ENCODE measurements around the gene SIK3. TPM values are rescaled to one million over a fixed set of nuclear protein-coding genes. Genes with fewer than 3 reads are reported as not detected.
A peak's percentile ranks its signal among the peaks of the same experiment; 100 is the strongest.
"Not testable (repeated sequence)": the region's sequence is repeated elsewhere in the genome, so short reads cannot be mapped to it uniquely, and the experiment has no call there.

SIK3 gene
- total RNA-seq, result 49.9 and 54.2 TPM in 2 replicates

GRCh38 chr11:117098269-117099232 lies at the start of gene SIK3:
SIK3 (minus strand) TSS chr11:117098428; CDS start chr11:117098415, 13 bp downstream.
- Mint-ChIP-seq H3K27me3 (ENCODE audit: insufficient read depth) (peaks cover 3% of the 10 kb centered on the region), H3K4me1 (ENCODE audit: low read depth) (peaks cover 50% of the 10 kb centered on the region), H3K9me3 (no peaks in the 10 kb centered on the region), H3K4me3 (peak within 1 kb of the TSS; percentile 100), H3K27ac (peak within 1 kb of the TSS; percentile 99), H3K36me3 (ENCODE audit: low read depth) (peaks cover 7% of the 10 kb centered on the region)
- peak; percentile 90 for DNase-seq (ENCODE audit: low spot score)
- intact Hi-C loops (cut with micrococcal nuclease), result loop anchor here (1.0 to 2.0 kb wide), 2 partner anchors 167 to 326 kb away; partner anchors contain the start of gene BUD13

DNA sequence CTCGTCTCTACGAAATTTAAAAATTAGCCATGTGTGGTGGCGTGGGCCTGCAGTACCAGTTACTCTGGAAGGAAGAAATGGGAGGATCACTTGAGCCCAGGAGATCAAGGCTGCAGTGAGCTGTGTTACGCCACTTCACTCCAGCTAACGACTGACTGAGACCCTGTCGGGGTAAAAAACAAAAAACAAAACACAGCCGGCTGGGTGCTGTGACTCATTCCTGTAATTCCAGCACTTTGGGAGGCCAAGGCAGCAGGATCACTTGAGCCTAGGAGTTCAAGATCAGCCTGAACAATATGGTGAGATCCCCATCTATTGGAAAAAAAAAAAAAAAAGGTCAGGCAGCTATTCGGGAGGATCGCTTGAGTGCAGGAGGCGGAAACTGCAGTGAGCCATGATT lies 48.3 kb upstream of the SIK3 start:
- Mint-ChIP-seq H3K4me1 (ENCODE audit: low read depth) (peaks cover 29% of the 10 kb centered on the region), H3K36me3 (ENCODE audit: low read depth) (peaks cover 29% of the 10 kb centered on the region), H3K4me3 (peak overlapping the region; percentile 97), H3K27ac (peak overlapping the region; percentile 23), H3K27me3 (ENCODE audit: insufficient read depth) (peaks cover 3% of the 10 kb centered on the region), H3K9me3 (no peaks in the 10 kb centered on the region)
- intact Hi-C loops (cut with micrococcal nuclease), result no loop called here
- DNase-seq (ENCODE audit: low spot score), result no peak

DNA sequence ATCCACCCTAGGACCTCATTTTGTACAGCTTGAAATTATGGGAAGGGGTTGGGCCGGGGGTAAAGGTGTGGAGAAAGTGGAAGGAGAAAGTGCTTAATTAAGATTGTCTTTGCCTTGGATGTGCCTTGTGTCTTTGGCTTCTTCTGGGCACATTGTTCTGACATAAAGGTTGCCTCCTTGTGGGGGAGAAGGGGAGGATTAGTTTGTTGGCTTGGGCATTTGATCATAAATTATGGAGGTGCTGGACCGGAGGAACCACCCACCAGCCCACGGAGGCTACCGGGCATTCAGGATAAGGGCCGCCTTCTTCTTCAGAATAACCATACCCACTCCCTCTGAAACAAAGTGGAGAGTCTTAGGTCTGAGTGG lies 47.1 kb upstream of the SIK3 start:
- H3K36me3 Mint-ChIP-seq (ENCODE audit: low read depth), result peaks cover 26% of the 10 kb centered on the region

DNA sequence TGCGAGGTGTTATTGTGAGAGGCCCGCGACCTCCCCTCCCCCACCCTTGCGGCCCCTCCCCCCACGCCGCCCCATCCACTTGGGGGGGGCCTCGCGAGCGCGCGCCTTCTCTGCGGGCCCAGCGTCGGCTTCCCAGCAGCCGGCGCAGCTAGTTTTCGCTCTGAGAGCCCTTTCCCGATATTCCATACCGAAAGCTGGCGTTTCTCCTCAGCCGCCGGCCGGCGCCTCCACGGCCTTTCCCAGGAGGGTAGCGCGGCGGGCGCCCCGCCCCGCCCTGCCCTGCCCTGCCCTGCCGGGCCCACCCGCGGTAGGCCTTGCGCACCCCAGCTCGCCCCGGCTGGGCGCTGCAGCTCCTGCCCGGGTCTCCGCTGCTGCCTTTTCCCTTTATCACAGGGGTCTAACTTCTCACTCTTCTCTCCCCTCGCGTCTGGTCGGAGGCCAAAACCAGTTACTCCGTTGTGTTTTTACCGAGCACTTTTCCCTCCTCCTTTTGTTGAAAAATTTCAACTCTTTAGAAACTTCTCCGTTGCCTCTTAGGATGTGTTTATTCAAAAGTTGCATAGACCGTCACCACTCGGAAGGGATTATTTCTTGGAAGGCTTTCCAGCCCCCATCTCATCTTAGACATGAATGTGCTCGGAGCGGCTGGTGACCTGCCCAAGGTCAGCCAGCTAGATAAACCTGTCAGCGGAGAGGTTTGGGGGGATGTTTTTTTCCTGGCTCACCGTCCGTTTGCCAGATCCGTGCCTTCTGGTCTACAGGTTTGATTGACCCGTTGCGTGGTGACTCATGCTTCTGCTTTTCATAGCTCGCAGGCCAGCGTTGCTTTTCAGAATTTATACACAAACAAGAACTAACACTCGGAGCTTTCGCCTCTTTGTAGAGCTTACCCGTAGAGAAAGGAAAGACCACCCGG lies 46.5 kb upstream of the SIK3 start:
- peak overlapping the region; percentile 97 for H3K4me3 Mint-ChIP-seq
- intact Hi-C loops (cut with micrococcal nuclease), result loop anchor here (1.0 to 5.0 kb wide), 6 partner anchors 37 to 371 kb away; partner anchors contain the start of genes CEP164 and ZPR1
- H3K36me3 Mint-ChIP-seq (ENCODE audit: low read depth), result peaks cover 24% of the 10 kb centered on the region
- H3K27ac Mint-ChIP-seq, result peak overlapping the region; percentile 87
- no peaks in the 10 kb centered on the region for H3K9me3 Mint-ChIP-seq
- DNase-seq (ENCODE audit: low spot score), result peak; percentile 17
- peaks cover 29% of the 10 kb centered on the region for H3K4me1 Mint-ChIP-seq (ENCODE audit: low read depth)
- H3K27me3 Mint-ChIP-seq (ENCODE audit: insufficient read depth), result peaks cover 8% of the 10 kb centered on the region

More for the DNA sequence above, 47.1 kb upstream of the SIK3 start:
- H3K27ac Mint-ChIP-seq, result peak overlapping the region; percentile 87
- intact Hi-C loops (cut with micrococcal nuclease), result loop anchor here (1.0 to 2.0 kb wide), 2 partner anchors 181 to 372 kb away; partner anchors contain the start of gene CEP164
- no peak for DNase-seq (ENCODE audit: low spot score)
- peaks cover 5% of the 10 kb centered on the region for H3K27me3 Mint-ChIP-seq (ENCODE audit: insufficient read depth)
- peak overlapping the region; percentile 97 for H3K4me3 Mint-ChIP-seq
- H3K4me1 Mint-ChIP-seq (ENCODE audit: low read depth), result peaks cover 29% of the 10 kb centered on the region
- no peaks in the 10 kb centered on the region for H3K9me3 Mint-ChIP-seq

DNA sequence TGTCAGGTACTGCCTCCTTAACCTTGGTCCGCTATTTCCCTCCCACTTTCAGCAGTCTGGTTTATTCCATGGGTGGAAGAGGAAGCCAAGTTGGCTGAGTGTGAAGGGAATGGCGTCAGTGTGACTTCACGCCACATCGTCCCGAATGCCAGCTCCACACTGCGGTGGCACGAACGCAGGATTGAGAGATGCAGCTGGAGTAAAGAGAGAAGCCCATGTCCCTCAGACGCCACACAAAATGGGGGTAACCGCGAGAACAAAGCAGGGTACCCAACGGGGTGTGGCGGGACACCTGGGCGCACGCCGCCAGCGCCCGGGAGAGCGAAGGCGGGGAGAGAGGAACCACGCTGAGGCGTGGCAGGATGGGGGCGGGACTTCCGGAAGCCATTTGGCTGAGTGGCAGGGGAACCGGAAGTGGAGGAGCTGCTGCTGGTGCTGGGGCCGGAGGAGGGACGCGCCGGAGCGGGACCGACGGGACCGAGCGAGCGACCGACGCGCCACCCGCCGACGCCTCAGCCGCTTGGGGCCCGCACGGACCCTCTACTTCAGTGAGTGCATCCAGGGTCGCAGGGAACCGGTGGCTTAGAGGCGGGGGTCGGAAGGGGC lies 45.7 kb upstream of the SIK3 start, which contains the start of gene PAFAH1B2:
Gene PAFAH1B2, plus strand, starts transcription at position 417 of the 606 bp plus-strand sequence. CDS start 8,161 bp downstream, outside the sequence.
- Mint-ChIP-seq H3K4me1 (ENCODE audit: low read depth) (peaks cover 29% of the 10 kb centered on the region), H3K9me3 (no peaks in the 10 kb centered on the region), H3K27ac (peak within 1 kb of the TSS; percentile 90), H3K36me3 (ENCODE audit: low read depth) (peaks cover 21% of the 10 kb centered on the region), H3K4me3 (peak within 1 kb of the TSS; percentile 97), H3K27me3 (ENCODE audit: insufficient read depth) (peaks cover 8% of the 10 kb centered on the region)
- intact Hi-C loops (cut with micrococcal nuclease), result loop anchor here (1.0 to 5.0 kb wide), 6 partner anchors 34 to 356 kb away; partner anchors contain the start of genes CEP164, SIDT2 and ZPR1
- DNase-seq (ENCODE audit: low spot score), result peak; percentile 93

- Mint-ChIP-seq H3K27ac (peak overlapping the region; percentile 90), H3K4me3 (peak overlapping the region; percentile 97), H3K4me1 (ENCODE audit: low read depth) (peaks cover 29% of the 10 kb centered on the region), H3K36me3 (ENCODE audit: low read depth) (peaks cover 20% of the 10 kb centered on the region), H3K9me3 (no peaks in the 10 kb centered on the region), H3K27me3 (ENCODE audit: insufficient read depth) (peaks cover 8% of the 10 kb centered on the region)
- intact Hi-C loops (cut with micrococcal nuclease), result loop anchor here (1.0 to 5.0 kb wide), 2 partner anchors 35 to 36 kb away; partner anchors contain the start of gene SIDT2
- DNase-seq (ENCODE audit: low spot score), result no peak
Measured at GRCh38 chr11:117143390-117143789, 45.2 kb upstream of the SIK3 start.

DNA sequence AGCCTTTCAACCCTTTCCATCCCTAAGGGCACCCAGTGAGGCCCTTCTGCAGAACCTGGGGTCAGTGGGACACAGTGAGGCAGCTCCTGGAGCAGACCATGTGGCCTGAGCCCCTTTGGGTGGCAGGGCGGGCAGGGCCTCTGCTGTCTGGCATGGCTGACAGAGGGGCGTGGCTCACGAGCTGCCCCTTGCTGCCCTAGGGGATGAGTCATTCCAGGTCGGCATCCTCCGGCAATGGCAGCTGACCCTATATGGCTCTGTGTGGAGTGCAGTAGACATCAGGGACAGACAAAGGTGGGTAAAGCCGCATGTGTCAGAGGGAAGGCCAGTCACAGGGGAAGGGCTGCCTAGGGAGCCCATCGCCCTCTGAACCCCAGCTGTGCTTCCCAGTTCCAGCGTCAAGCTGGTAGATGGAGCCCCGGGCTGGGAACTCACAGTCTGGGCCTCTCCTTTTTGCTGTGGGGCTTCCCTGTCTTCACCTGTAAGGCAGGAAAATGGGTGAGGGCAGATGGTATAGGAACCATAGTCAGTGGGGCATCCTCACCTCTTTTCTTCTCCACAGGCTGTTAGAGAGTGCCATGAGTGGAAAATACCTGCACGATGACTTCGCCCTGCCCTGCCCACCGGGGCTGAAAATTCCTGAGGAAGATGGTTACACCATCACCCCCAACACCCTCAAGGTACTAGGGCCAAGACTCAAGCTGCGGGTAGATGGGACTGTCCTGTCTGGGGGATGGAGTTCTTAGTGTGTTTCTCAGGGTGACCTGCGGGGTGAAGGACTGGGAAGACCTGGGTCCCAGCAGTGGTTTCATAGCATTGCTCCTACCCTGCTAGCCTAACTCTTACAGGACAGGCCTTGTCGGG lies 39.2 kb upstream of the SIK3 start:
- H3K36me3 Mint-ChIP-seq (ENCODE audit: low read depth); intact Hi-C loops (cut with micrococcal nuclease); H3K4me3 Mint-ChIP-seq; H3K9me3 Mint-ChIP-seq; H3K4me1 Mint-ChIP-seq (ENCODE audit: low read depth); H3K27ac Mint-ChIP-seq; DNase-seq (ENCODE audit: low spot score): not testable (repeated sequence)
- peaks cover 14% of the 10 kb centered on the region for H3K27me3 Mint-ChIP-seq (ENCODE audit: insufficient read depth)

DNA sequence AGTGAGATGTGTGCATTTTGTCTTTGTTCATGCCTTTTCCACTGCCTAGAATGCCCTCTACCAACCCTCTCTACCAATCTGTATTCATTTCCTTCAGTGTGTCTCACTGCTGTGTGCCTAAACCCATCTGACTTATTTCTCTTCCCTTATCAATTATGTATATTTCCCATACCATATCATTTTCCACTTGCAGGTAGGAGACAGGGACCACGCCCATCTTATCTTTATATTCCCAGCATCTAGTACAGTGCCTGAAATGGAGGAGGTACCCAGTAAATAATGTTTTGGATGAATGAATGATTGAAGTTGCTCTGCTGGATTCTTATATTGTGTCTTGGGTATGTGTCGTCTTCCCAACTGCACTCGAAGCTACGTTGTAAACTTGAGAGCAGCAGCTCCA lies 36.8 kb upstream of the SIK3 start:
- intact Hi-C loops (cut with micrococcal nuclease); H3K27ac Mint-ChIP-seq; H3K9me3 Mint-ChIP-seq; DNase-seq (ENCODE audit: low spot score); H3K4me3 Mint-ChIP-seq; H3K36me3 Mint-ChIP-seq (ENCODE audit: low read depth); H3K27me3 Mint-ChIP-seq (ENCODE audit: insufficient read depth); H3K4me1 Mint-ChIP-seq (ENCODE audit: low read depth): not testable (repeated sequence)

DNA sequence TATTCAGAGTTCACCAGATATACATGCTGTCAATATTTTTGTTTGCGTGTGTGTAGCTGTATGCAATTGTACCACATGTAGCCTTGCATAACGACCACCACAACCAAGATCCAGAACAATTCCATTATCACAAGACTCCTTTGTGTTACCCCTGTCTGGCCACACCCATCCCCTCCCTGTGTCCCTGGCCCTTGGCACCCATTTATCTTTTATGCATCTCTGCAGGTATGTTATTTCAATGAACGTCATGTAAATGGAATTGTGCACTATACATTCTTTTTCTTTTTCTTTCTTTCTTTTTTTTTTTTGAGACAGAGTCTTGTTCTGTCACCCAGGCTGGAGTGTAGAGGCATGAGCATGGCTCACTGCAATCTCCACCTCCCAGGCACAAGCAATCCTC lies 36.2 kb upstream of the SIK3 start:
- Mint-ChIP-seq H3K4me3 (no peak overlapping the region), H3K36me3 (ENCODE audit: low read depth) (no peaks in the 10 kb centered on the region), H3K27ac (no peak overlapping the region), H3K4me1 (ENCODE audit: low read depth) (no peaks in the 10 kb centered on the region), H3K27me3 (ENCODE audit: insufficient read depth) (peaks cover 8% of the 10 kb centered on the region), H3K9me3 (no peaks in the 10 kb centered on the region)
- intact Hi-C loops (cut with micrococcal nuclease), result no loop called here
- no peak for DNase-seq (ENCODE audit: low spot score)

DNA sequence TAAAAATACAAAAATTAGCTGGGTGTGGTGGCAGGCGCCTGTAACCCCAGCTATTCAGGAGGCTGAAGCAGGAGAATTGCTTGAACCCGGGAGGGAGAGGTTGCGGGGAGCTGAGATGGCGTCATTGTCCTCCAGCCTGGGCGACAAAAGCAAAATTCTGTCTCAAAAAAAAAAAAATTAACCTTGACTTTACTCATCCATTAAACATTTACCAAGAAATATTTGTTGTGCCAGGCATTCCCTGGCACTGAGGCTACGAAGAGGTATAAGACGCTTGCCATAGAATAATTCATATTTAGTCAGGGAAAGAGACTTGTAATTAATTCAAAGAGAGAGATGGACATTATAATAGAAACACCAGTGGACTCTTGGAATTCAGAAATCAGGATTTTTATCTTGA lies 32.7 kb upstream of the SIK3 start:
- Mint-ChIP-seq H3K27me3 (ENCODE audit: insufficient read depth) (peaks cover 13% of the 10 kb centered on the region), H3K9me3 (no peaks in the 10 kb centered on the region), H3K4me3 (no peak overlapping the region), H3K36me3 (ENCODE audit: low read depth) (no peaks in the 10 kb centered on the region), H3K4me1 (ENCODE audit: low read depth) (no peaks in the 10 kb centered on the region), H3K27ac (no peak overlapping the region)
- intact Hi-C loops (cut with micrococcal nuclease), result no loop called here
- DNase-seq (ENCODE audit: low spot score), result no peak

DNA sequence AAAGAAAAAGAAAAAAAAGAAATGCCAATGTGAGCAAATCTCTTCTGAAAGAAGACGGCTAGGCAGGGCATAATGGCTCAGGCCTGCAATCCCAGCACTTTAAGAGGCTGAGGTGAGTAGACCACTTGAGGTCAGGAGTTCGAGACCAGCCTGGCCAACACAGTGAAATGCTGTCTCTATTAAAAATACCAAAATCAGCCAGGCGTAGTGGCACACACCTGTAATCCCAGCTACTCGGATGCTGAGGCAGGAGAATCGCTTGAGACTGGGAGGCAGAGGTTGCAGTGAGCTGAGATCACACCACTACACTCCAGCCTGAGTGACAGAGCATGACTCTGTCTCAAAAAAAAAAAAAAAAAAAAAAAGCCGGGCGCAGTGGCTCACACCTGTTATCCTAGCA lies 32.2 kb upstream of the SIK3 start:
- peaks cover 13% of the 10 kb centered on the region for H3K27me3 Mint-ChIP-seq (ENCODE audit: insufficient read depth)
- H3K4me3 Mint-ChIP-seq; intact Hi-C loops (cut with micrococcal nuclease); DNase-seq (ENCODE audit: low spot score); H3K4me1 Mint-ChIP-seq (ENCODE audit: low read depth); H3K36me3 Mint-ChIP-seq (ENCODE audit: low read depth); H3K27ac Mint-ChIP-seq; H3K9me3 Mint-ChIP-seq: not testable (repeated sequence)
